Measurements from ENCODE around the gene PDAP1.
A peak's percentile ranks its signal among the peaks of the same experiment; 100 is the strongest.
"Not testable (repeated sequence)": the region's sequence is repeated elsewhere in the genome, so short reads cannot be mapped to it uniquely, and the experiment has no call there.

PDAP1 gene

GRCh38 chr7:99375070-99375807 is 33.2 kb downstream of the PDAP1 start:
- DNase-seq (ENCODE audit: low read depth), result peak; percentile 59

- DNase-seq (ENCODE audit: low read depth), result peak; percentile 80
These were observed 34.0 kb downstream of the PDAP1 start, which contains the start of gene ARPC1B for GRCh38 chr7:99374111-99375064. ARPC1B (plus strand) TSS chr7:99374730; CDS start chr7:99385715, 10,985 bp downstream.

- no peak for DNase-seq (ENCODE audit: low read depth)
These were observed 35.0 kb downstream of the PDAP1 start for GRCh38 chr7:99373091-99374066.

GRCh38 chr7:99372275-99373090 is 35.9 kb downstream of the PDAP1 start:
- no peak for DNase-seq (ENCODE audit: low read depth)

GRCh38 chr7:99371376-99371920 is 36.9 kb downstream of the PDAP1 start:
- no peak for DNase-seq (ENCODE audit: low read depth)

GRCh38 chr7:99369767-99370391 is 38.5 kb downstream of the PDAP1 start:
- no peak for DNase-seq (ENCODE audit: low read depth)

GRCh38 chr7:99368750-99369389 is 39.5 kb downstream of the PDAP1 start:
- no peak for DNase-seq (ENCODE audit: low read depth)

GRCh38 chr7:99366646-99367045 is 41.8 kb downstream of the PDAP1 start:
- no peak for DNase-seq (ENCODE audit: low read depth)

- peak; percentile 44 for DNase-seq (ENCODE audit: low read depth)
These were observed 42.9 kb downstream of the PDAP1 start for GRCh38 chr7:99365318-99366141.

GRCh38 chr7:99363286-99363685 is 45.1 kb downstream of the PDAP1 start:
- no peak for DNase-seq (ENCODE audit: low read depth)

- no peak for DNase-seq (ENCODE audit: low read depth)
These were observed 45.6 kb downstream of the PDAP1 start for GRCh38 chr7:99362801-99363200.

GRCh38 chr7:99359465-99360154 is 48.8 kb downstream of the PDAP1 start:
- no peak for DNase-seq (ENCODE audit: low read depth)

GRCh38 chr7:99358521-99358920 is 49.9 kb downstream of the PDAP1 start:
- DNase-seq (ENCODE audit: low read depth), result not testable (repeated sequence)

GRCh38 chr7:99357701-99358490 is 50.5 kb downstream of the PDAP1 start:
- no peak for DNase-seq (ENCODE audit: low read depth)

GRCh38 chr7:99355098-99355497 is 53.3 kb downstream of the PDAP1 start:
- no peak for DNase-seq (ENCODE audit: low read depth)

GRCh38 chr7:99352247-99352646 is 56.1 kb downstream of the PDAP1 start:
- no peak for DNase-seq (ENCODE audit: low read depth)

GRCh38 chr7:99350641-99351040 is 57.8 kb downstream of the PDAP1 start:
- DNase-seq (ENCODE audit: low read depth), result not testable (repeated sequence)
